Retina (tissue), 1 donor: ENCODE data around the gene AKR1C4.
A peak's percentile ranks its signal among the peaks of the same experiment; 100 is the strongest.
"Not testable (repeated sequence)": the region's sequence is repeated elsewhere in the genome, so short reads cannot be mapped to it uniquely, and the experiment has no call there.

Source experiments
- DNase-seq: peaks from one replicate; pipeline ENCODE4 v3.0.0-alpha.2; 2016

The AKR1C4 gene

GRCh38 chr10:5196702-5197113 lies at the start of gene AKR1C4:
AKR1C4 (plus strand) TSS chr10:5196837; CDS start chr10:5196868, 31 bp downstream.
- DNase-seq: no peak

DNA sequence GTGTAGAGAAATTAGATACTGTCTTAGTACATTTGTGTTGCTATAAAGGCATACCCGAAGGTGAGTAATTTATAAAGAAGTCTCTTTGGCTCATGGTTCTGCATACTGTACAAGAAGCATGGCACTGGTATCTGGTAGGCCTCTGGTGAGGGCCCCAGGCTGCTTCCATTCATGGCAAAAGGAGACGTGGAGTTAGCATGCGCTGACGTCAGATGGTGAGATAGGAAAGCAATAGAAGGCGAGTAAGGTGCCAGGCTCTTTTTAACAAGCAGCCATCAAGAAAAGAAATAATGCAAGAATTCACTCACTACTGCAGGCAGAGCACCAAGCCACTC lies 49.8 kb upstream of the AKR1C4 start:
- DNase-seq: no peak

- no peak for DNase-seq
These were observed 49.2 kb upstream of the AKR1C4 start for GRCh38 chr10:5147255-5147980.

DNA sequence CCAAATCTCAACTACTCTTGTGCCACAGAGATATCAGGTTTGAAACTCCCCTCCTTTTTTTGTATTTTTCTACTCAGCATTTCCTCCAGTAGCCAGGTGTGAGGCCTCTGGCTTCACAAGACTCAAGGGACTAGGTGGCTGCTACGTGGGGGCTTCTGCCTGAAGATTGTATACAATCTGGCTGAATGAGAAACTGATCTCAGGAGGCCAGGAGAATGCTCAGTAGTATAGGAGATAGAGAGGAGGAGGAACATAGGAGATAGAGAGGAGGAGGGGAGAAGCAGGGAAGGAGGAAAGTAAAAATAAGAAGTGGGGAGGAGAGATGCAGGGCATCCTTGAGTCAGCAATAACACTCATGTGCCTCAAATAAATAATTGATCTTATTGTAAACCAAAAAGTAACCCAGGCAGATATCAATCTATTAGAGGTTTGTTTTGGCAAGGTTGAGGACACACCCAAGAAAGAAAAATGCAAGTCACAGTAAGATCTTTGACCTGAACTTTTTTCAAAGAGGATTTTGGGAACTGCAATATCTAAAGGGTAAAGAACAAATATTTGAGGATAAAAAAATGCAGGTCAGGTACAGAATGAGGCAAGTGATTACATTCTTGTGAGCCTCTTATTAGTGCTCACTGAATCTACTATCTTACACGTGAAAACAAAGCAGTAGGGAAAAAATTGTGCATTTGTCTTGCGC lies 48.5 kb upstream of the AKR1C4 start:
- DNase-seq: no peak

DNA sequence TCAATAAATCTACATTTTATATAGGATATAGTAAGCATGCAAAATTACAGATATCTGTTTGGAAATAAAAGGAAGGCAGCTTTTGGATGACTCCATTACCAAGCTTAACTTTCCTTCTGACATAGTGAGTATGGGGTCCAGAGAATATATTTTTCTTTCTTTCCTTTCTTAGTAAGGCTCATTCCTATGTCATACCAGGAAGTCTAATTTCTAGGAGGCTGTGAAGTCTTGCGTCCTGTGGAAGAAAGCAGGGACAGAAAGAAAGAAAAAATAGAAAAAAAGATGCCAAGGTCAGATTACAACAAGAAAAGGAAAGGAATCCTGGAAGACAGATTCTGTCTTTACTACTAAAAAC lies 48.0 kb upstream of the AKR1C4 start:
- DNase-seq: no peak

DNA sequence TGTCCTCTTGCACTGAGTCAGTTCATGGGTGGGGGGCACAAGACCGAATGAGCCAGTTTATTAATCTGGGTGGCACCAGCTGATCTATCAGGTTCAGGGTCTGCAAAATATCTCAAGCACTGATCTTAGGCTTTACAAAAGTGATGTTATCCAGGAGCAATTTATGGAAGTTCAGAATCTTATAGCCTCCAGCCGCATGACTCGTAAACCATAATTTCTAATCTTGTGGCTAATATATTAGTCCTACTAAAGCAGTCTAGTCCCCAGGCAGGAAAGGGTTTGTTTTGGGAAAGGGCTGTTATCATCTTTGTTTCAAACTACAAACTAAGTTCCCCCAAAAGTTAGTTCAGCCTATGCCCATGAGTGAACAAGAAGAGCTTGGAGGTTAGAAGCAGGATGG lies 45.6 kb upstream of the AKR1C4 start:
- DNase-seq: no peak

- DNase-seq: no peak
These were observed 40.7 kb upstream of the AKR1C4 start for GRCh38 chr10:5155951-5156350.

DNA sequence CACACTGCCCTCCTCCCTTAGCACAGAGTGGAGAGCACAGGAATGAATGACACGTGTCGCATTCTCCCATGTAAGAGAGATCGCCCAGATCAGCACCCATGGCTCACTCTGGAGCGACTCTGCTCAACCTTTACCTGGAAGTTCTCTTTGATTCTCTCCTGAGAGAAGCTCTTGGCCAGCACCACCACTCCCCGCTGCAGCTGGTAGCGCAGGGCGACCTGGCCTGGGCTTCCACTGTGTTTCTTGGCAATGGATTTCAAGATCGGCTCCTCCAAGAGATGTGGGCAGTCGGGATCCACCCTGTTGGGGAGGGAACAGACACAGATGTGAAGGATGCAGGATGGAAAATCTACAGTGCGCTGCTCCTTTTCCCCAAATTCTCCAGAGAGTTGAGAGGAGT lies 39.1 kb upstream of the AKR1C4 start:
- no peak for DNase-seq

GRCh38 chr10:5159126-5159525 lies 37.5 kb upstream of the AKR1C4 start:
- no peak for DNase-seq

DNA sequence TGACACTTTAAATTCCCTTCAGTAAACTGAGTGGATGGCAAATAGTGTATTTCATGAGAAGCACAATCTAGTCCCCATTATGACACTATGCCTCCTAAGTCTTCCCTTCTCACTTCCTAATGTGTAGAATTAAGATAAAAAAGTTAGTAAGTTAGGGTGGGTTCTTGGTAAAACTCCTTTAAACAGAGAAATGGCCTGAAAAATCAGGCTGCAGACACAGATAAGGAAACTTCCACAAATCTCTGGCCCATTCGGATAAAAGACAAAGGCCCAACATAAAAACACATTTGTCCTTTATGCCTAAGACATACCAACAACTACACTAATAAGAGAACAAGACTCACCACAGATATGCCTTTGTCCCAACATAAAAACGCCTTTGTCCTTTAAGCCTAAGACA lies 33.1 kb upstream of the AKR1C4 start:
- DNase-seq: no peak

GRCh38 chr10:5165738-5166137 lies 30.9 kb upstream of the AKR1C4 start:
- DNase-seq: no peak

DNA sequence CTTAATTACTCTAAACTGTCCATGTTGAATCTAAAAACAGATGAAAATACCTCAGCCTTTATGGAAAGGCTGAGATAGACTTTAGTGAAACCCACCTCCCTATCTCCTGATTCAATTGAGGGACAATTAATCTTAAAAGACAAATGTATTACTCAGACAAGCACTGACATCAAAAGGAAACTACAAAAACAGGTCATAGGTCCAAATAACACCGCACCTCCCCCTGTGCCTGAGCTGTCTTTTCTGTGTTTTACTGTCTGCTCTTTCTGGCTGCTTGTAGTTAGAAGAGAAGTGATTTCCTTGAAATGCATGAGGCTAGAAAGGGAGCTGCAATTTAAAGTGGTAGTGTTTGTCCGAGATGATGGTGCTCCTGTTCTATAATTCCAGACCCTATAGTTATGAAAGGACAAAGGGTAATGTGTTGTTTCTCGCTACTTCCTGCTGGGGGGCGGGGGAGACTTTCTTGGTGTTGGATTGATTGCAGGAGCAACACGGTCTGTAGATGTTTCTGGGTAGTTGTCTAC lies 27.7 kb upstream of the AKR1C4 start:
- DNase-seq: no peak

DNA sequence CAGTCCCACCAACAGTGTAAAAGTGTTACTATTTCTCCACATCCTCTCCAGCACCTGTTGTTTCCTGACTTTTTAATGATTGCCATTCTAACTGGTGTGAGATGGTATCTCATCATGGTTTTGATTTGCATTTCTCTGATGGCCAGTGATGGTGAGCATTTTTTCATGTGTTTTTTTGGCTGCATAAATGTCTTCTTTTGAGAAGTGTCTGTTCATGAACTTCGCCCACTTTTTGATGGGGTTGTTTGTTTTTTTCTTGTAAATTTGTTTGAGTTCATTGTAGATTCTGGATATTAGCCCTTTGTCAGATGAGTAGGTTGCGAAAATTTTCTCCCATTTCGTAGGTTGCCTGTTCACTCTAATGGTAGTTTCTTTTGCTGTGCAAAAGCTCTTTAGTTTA lies 21.1 kb upstream of the AKR1C4 start:
- not testable (repeated sequence) for DNase-seq

DNA sequence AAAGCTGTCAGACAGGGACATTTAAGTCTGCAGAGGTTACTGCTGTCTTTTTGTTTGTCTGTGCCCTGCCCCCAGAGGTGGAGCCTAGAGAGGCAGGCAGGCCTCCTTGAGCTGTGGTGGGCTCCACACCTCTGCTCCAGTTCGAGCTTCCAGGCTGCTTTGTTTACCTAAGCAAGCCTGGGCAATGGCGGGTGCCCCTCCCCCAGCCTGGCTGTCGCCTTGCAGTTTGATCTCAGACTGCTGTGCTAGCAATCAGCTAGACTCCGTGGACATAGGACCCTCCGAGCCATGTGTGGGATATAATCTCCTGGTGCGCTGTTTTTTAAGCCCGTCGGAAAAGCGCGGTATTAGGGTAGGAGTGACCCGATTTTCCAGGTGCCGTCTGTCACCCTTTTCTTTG lies 16.1 kb upstream of the AKR1C4 start:
- DNase-seq: not testable (repeated sequence)

DNA sequence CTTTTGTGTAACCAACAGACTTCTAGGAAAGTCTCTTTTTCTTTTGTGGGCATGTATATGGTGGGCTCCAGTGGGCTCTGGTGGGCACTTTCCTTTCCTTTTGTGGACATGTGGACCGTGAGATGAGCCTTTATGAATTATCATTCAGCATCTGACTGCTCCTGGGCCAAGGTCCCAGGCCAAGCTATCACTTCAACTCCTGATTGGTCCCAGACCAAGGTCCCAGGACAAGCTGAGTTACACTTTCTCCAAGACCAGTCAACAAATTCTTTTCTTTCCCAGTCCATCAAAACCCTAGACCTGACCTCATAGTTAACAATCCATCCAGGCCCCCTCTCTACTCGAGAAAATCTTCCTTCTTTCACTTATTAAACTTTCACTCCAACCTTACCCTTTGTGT lies 12.7 kb upstream of the AKR1C4 start:
- DNase-seq: no peak

DNA sequence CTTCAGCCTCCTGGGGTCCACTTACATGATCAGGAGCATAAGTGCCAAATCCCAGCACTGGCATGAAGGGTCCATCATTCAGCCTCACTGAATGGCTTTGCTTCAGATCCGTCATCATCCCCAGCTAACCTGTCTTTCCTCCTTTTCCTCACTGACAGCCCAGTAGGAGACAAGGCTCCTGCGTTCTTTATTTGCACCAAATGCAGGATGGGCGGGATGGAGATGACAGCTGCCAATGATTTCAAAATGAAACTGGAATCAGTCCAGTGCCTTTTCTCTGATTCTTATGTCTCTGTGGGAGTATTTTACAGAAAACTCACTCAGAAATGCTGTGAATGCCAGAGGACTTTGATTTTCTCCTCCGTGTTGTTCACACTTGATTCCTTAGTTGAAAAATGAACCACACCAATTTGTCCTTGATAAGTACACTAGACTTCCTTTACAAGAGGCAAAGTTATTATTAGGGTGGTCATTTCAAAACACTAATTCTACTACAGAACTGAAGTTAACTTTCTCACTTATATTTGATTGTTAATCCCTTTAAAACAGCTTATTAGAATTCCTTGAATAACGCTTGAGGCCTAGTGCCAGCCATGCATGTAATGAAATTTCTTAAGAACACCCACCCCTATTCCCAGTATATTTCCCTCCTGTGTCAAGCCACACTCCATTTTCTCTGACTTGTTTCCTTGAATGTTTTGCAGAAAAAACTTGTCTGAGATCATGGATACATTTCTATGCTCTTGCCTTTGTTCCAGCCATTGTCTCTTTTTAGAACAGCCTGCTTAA lies 11.5 kb upstream of the AKR1C4 start, which contains the start of gene AKR1C8:
Gene AKR1C8, minus strand, starts transcription at position 164 of the 789 bp plus-strand sequence. Its CDS starts 46 bp downstream, at position 118.
- DNase-seq: peak; percentile 28

DNA sequence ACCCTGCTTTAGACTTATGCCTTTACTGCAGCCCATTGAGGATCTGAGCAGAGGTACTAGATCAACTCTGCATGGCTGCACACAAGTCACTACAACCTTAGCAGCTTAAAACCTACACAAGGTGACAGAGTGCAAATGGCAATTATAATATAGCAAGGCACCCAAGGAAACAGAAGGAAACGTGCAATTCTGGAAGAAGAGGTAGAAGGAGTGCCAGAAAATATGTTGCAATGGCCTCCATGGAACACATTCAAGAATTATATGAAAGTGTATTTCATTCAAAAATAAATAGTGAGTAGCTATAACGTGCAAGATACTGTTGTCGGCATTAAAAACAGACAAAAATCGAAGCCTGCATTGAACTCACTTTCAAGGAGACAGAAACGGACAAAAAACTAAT lies 8.8 kb upstream of the AKR1C4 start:
- DNase-seq: no peak

DNA sequence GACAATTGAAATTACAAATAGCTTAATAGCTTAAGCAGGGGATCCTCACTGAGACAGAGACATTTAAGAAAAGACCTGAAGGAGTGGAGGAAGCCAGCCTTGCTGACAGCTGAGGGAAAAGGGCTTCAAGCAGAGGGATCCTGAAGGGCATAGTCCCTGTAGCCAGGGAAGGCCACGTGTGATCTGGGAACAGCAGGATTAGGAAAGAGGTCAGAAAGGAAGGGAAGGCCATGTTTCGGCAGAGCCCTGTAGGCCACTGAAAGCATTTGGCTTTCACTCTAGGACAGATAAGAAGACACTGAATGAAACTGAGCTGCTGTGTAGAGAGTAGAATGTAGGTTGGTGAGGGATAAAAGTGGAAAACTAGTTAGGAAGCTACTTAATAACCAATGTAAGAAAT lies 8.3 kb upstream of the AKR1C4 start:
- DNase-seq: no peak

DNA sequence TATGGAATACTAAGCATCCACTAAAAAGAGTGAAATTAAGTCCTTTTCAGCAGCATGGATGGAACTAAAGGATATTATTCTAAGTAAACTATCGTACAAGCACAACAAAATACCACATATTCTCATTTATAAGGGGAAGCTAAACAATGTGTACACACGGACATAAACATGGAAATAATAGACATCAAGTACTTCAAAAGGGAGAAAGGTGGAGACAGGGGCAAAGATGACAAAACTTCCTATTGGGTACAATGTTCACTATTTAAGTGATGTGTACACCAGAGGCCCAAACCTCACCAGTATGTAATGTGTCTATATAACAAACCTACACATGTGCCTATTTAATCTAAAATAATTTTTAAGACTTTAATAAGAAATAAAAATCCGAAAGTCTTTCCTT lies 2.2 kb upstream of the AKR1C4 start:
- no peak for DNase-seq

DNA sequence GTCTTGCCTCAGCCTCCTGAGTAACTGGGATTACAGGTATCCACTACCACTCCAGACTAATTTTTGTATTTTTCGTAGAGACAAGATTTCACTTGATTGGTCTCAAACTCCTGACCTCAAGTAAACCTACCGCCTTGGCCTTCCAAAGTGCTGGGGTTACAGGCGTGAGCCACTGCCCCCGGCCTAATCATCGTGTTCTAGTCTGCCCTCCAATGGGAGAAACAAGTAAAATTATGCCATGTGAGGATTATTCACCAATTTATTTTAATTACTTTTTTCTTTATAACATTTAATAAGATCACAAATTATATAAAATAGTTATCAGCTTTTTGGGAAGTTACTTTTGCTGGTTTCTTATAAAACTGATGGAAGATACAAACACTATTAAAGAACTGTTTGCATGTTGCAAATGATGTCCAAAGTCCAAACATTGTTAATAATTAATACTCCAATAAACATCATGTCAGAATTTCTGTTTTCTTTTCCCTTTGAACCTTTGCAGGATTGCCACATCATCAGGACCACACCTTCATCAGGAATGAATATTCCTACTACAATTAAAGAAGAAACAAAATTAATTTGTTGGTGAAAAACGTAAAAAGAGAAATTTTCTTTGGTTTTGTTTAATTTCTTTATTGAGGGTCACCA lies 786 bp upstream of the AKR1C4 start:
- no peak for DNase-seq

DNA sequence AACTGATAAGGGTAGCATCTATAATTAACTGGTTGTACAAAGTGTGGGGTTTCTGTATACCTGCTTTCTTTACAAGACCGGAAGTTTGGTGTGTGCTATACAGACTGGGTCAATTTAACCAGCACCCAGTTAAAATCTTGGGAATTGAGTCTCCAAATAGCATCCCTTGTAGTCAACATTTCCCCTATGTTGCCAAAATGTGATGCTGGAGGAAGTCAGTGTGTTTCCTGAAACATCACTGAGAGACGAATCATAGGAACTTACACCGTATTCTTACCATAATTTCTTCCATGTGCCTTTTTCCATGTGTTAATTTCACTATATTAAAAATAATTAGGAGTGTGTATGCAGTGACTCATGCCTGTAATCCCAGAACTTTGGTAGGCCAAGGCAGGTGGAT lies 1.7 kb downstream of the AKR1C4 start:
- no peak for DNase-seq

DNA sequence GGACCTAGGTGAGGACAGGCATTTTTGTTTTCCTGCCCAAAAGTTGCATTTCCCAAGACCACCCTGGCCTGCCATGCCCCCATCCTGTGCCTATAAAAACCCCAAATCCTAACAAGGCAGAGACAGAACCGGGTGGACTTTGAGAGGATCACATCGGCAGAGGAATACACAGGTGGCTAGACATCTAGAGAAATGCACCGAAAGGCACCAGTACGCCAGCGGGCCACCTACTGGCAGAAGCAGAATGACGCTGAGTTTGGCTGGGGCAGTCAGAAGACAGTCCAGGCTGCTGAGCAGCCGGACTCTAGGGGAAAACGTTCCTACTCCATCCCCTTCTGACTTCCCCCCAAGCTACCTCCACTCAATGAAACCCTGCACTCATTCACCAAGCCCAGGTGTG lies 2.8 kb downstream of the AKR1C4 start:
- no peak for DNase-seq

GRCh38 chr10:5206799-5207198 lies 10.2 kb downstream of the AKR1C4 start:
- no peak for DNase-seq
